IPS-18c (cell line): ENCODE measurements around the gene CACNA1F.

ENCODE experiments used
- H3K4me3 ChIP-seq: 2 replicates; pipeline ENCODE4 v1.7.0; 2013; ENCODE audit warnings: low read depth, mild to moderate bottlenecking, low read length, moderate library complexity; ENCODE audit not compliant: insufficient read depth
- H3K9me3 ChIP-seq: one replicate; pipeline ENCODE4 v1.6.1; 2013; ENCODE audit warnings: mild to moderate bottlenecking, low read length, moderate library complexity; ENCODE audit not compliant: control insufficient read depth, insufficient read depth

The CACNA1F gene

DNA sequence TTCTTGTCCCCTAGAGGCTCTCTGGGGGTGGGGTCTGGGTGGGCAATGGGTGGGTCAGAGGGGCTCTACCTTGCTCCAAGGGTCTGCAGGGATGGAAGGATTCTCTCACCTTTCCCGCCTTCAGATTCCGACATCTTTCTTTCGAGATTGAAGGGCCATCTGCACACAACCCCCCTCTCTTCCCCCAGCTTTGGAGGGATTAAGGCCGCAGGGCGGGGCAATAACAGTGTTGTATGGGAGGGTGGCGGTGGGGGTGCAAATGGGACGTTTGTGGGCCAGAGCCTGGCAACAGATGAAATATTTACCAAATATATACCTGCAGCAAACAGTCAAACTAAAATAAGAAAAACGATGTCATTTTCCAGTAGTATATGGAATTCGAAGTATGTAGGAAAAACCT lies at the start of gene CACNA1F:
Gene CACNA1F (minus strand): TSS at position 165 of the 400 bp plus-strand sequence. CDS start 31 bp downstream, at position 134.
- H3K4me3 ChIP-seq: no peak within 1 kb of the TSS
- H3K9me3 ChIP-seq: peaks cover 5% of the 10 kb centered on the region

DNA sequence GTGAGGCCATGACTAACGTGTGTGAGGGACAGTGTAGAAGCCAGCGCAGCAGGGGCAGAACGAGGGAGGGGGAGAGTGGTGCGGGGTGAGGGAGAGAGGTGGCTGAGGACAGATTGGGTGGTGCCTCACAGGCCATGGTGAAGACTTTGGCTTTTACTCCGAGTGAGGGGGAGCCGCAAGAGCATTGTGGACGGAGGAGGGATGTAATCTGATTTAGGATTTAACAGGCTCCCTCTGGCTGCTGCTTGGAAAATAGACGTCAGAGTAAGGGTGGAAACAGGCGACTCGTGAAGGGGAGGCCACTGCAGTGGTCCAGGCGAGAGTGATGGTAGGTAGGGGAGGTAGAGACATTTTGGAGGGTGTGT lies 49.5 kb upstream of the CACNA1F start:
- peaks cover 13% of the 10 kb centered on the region for H3K9me3 ChIP-seq
- no peak overlapping the region for H3K4me3 ChIP-seq

DNA sequence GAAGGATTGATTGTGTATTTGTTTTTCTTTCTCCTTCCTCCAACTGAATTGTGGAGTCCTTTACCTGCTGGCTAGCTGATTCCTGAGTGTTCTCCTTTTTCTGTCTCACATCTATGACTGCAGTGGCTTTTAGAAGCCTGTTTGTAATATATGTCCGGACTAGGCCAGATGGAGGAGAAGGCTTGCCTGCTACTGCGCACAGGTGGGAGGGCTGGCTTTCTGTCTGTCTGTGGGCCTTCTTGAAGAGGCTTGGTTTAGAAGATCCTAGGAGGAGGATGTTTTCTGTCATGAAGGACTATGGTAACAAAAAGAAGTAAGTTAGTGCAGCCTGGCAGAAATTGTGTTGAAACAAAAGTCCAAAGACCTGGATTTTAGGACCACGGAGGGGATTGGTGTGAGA lies 44.9 kb upstream of the CACNA1F start:
- peaks cover 19% of the 10 kb centered on the region for H3K9me3 ChIP-seq

DNA sequence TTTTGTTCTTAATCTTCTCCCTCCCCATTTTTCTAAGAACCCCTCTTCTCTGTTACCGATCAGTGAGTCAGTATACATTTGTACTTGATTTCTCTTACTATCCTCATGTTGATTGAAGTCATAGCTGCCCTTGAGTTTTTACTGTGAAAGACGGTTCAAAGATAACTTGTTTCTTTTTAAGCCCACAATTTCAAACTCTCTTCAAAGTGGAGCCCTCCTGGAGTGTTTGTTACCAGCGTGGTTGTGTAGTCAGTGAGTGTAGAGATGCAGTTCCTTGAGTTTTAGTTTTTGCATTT lies 44.3 kb upstream of the CACNA1F start:
- H3K4me3 ChIP-seq: no peak overlapping the region
- peaks cover 19% of the 10 kb centered on the region for H3K9me3 ChIP-seq

More for the DNA sequence above, 44.9 kb upstream of the CACNA1F start:
- no peak overlapping the region for H3K4me3 ChIP-seq

DNA sequence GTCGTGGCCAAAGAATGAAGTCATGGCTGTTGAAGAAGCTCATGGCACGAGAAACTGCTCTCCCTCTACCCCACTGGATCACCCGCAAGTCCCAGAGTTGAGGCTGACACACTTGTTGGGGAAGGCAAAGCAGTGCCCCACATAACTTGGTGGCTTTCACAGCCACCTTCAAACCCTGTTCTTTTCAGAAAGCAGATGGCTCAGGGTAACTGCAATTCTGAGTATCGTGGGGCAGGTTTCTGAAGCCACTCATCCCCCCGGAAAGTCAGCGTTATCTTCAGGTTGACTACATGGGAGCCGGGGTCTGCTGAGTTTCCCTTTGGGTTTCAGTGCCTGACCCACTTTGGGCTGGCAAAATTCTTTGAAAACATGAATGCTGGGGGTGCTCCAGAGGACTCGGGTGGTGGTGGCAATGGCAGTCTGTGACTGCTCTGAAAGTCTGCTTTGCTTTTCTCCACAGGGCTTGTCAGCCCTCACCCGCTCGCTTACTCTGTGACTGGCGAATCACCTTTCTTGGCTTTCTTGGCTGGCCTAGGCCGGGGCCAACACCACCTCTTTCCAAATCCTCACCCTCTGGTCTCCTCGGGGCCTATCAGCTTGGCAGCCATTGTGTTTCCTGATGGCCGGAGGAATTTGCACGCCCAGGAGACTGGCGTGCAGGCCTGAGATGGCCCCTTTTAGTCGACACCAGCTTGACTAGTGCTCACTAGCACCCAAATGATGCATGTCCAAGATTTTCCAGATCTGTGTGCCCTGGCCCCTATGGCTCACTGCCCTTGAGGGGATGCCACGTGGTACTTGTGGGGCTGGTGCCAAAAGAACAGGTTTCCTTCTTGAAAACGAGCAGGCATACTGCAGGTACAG lies 43.8 kb upstream of the CACNA1F start:
- Histone ChIP-seq H3K4me3 (no peak overlapping the region), H3K9me3 (peaks cover 19% of the 10 kb centered on the region)

DNA sequence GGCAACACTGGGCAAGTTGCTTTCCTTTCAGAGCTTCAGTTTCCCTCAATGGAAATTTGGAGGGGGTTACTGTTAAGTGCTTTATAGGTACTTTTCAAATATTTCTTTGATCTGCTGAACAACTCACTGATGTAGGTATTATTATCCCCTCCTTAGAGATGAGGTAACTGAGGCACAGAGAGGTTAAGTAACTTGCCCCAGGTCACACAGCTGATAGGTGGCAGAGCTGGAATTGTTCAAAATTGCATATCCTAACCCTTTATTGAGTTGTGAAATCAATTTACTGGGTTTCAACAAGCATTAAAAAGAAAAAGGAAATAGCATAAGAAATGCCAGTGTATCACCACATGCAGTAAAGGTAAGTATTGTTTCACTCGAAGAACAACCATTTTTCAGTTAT lies 43.1 kb upstream of the CACNA1F start:
- peaks cover 21% of the 10 kb centered on the region for H3K9me3 ChIP-seq
- no peak overlapping the region for H3K4me3 ChIP-seq

DNA sequence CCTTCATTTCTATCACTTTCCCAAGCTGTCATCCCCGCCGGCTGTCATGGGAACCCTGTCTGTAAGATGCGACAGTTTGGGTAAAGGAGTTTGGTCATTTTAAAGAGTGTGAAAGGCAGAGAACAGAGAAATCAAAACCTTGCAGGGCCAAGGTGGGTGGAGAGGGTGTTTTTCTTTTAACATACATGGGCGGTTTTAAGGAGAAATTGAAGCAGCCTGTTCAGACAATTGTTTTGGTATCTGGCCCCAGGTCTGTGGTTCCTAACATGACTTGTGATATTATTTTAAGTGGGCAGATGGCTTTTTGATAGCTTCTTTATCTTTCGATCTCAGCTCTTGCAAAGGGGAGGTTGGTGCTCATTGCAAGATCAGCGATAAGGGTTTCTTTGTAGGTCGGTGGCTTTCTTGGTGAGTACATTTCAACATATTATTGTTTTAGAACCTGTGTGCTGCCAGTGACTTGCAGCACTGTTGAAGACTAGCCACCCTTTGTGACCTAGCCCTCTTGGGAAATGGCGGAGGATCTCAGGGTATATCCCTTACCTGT lies 40.1 kb upstream of the CACNA1F start:
- H3K4me3 ChIP-seq: no peak overlapping the region
- peaks cover 15% of the 10 kb centered on the region for H3K9me3 ChIP-seq

DNA sequence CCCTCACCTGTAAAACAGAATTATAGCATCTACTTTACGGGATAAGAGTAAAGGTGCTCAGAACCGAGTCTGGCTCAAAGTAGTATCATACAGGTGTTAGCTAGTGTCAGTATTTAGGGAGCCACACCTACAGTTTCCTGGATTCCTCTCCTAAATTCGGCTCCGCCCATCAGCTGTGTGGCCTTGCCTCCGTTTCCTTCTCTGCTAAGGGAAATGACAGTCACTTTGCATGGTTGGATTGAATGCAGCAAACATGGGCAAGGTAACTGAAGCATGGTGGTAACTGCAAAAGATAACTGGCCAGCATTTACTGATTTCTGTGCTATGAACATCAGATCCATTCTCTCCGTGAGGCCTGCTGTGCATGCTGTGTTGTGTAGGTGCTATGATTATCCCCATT lies 39.3 kb upstream of the CACNA1F start:
- Histone ChIP-seq H3K4me3 (no peak overlapping the region), H3K9me3 (peaks cover 13% of the 10 kb centered on the region)

DNA sequence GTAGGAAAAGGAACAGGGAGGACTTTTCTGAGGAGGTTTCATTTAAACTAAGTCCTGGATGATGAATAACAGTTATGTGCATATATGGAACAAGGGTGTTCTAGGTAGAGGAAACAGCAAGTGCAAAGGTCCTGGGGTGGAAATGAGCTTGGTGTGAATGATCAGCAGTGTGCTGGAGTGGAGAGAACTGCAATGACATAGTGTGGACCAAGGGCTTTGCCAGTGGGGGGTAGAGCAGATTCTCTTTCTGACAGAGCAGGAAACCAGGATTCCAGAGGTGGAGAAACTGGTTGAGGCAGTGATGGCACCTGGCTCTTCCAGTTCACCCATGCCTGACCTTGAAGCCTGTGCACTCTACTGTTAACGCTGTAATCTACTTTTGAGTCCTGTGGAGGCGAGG lies 38.2 kb upstream of the CACNA1F start:
- no peak overlapping the region; the same call in 1 of the 2 replicates for H3K4me3 ChIP-seq
- peaks cover 8% of the 10 kb centered on the region for H3K9me3 ChIP-seq

DNA sequence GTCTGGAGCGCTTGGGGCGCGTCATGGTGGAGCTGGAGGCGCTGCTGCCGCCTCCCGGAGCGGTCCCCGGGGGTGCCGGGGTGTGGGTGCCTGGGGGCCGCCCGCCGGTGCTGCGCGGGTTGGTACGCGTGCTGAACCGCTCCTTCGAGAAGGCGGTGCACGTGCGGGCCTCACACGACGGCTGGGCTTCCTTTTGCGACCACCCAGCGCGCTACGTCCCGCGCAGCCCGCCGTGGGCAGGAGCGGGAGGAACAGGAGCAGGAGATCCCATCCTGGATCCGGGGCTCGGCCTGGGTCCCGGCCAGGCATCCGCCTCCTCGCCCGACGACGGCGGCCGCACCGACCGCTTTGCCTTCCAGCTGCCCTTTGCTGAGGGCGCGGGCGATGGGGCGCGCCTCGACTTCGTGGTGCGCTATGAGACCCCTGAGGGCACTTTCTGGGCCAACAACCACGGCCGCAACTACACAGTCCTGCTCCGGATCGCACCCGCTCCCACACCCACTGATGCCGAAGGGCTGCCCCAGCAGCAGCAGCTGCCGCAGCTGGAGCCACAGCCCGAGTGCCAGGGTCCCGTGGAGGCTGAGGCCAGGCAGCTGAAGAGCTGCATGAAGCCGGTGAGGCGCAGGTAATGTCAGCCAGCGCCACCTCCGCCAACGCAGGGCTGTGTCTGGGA lies 37.2 kb upstream of the CACNA1F start:
- H3K4me3 ChIP-seq: peak overlapping the region; percentile 77
- H3K9me3 ChIP-seq: peaks cover 6% of the 10 kb centered on the region

DNA sequence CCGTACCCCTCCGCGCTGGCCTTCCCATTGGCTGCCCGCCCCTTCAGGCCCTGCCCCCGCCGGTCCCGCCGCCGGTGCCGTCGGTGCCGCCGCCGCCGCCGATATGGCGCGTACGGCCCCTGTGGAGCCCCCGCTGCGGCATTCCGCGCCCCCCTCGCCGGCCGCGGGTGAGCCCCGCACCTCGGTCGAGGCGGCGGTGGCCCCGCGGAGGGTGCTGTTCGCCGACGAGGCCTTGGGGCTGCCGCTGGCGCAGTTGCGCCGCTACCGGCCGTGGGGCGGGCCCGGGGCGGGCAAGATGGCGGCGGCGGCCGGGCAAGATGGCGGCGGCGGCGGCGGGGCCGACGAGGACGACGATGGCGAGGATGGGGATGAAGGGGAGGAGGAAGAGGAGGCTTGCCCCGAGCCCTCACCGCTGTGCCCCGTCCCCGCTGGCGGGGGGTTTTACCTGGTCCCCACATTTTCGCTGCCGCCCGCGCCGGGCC lies 36.7 kb upstream of the CACNA1F start, which contains the start of gene PPP1R3F:
Gene PPP1R3F (plus strand): TSS at position 27 of the 482 bp plus-strand sequence. CDS start 77 bp downstream, at position 104.
- Histone ChIP-seq H3K9me3 (peaks cover 6% of the 10 kb centered on the region), H3K4me3 (peak within 1 kb of the TSS; percentile 77)

DNA sequence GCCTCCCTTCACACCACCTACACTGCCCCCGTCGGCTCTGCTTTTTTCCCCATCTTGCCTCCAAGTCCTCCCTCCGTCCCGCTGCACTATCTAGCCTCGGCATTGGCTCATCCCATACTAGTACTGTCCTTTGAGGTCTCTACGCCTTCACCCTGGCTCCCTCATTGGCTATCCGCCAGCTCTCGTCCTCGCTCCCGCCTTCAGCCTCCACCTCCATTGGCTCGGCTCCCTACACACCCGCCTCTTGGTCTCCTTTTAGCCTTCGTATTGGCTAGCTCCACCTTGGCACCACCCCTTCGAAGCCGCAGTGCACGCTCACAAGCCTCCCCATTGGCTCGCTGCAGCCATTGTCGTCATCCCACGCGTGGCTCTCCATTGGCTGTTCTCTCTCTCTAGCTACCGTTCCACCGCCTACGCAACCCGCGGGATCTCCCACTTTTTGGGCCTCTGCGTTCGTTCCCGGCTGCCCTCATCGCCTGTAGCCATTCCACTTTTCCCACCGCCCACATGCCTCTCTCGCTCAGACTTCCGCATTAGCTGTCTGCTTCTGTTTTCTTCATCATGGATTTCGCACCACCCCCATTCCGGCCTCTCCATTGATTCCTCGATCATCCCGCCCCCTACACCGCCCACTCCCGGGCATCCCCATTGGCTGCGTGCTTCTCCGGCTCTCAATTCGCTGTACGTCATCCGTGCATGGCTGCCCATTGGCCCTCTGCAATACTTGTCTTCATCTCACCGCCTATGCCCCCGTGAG lies 36.0 kb upstream of the CACNA1F start:
- Histone ChIP-seq H3K4me3 (peak overlapping the region; percentile 77), H3K9me3 (peaks cover 6% of the 10 kb centered on the region)

DNA sequence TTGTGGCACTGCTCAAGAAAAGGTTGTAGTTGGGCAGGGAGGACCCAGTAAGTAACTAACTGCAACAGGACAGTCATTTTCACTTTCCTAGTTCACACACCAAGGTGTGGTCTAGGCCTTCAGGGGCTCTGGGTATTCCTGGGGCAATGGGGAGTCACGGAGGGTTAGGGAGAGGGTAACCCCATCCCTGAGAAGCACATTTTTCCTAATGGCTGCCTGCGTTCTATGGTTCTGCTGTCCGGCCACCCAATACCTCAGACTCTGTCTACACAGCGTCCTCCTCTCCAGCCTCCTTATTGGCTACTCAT lies 35.5 kb upstream of the CACNA1F start:
- peaks cover 5% of the 10 kb centered on the region for H3K9me3 ChIP-seq
- peak overlapping the region; percentile 46 for H3K4me3 ChIP-seq

DNA sequence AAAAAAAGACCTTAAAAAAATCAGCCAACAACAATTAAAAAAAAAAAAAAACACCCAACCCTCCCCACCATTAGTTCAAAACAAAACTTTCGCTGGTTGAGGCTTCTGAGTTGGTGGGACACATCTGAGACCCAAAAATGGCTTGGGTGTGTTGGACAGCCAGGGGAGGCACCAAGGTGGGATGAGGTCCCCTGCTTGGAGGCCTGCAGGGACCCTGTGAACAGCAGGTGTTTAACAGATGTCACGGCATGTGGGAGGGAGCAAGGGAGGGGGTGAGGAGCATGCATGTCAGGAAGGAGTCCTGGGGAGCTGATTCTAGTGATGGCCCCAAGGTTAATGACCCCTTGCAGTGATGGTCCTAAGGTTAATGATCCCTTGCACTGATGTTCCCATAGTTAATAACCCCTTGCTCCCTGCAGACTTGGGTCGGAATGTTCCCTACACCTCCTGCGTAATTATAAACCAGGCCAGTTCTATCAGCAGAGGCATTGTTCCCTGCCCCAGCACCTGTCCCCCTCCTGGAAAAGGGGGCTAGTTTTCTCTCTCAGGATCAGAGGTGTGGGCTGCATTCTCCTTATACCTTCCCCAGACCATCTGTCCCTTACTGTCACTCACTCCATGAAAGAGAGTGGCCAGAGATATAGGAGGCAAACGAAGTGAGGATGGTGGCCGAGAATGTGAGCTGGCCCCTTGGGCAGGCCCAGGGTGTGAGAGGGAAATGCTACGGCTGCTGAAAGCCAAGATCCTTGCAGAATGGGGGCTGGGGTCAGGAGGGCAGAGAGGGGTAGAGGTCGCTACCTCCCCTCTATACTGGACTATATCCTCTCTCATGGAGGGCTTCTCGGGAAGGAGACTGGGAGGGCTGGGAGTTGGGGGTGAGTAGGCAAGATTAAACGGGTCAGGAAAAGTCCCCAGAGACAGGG lies 33.6 kb upstream of the CACNA1F start:
- Histone ChIP-seq H3K9me3 (peaks cover 5% of the 10 kb centered on the region), H3K4me3 (no peak overlapping the region)

DNA sequence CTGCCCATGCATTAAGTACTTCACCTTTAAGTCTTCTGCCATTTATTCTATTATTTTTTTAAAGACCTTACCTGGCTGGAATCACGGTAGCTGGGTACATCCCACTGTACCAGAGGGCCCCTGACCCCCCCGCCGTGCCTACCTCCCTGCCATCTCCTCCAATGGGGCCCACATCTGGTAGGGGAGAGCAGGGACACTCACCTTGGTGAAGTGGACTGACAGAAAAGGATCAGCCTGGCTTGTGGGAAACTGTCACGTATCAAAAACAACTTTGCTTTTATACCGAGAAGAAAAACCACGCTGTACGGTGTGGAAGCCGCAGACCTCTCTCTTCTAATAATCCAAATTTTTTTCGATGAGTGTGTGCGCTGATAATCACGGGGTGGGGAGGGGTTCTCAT lies 31.3 kb upstream of the CACNA1F start, which contains the start of gene FOXP3:
Gene FOXP3 (minus strand): TSS at position 251 of the 400 bp plus-strand sequence. CDS start 6,205 bp downstream, outside the sequence.
- no peak within 1 kb of the TSS for H3K4me3 ChIP-seq
- peaks cover 6% of the 10 kb centered on the region for H3K9me3 ChIP-seq

DNA sequence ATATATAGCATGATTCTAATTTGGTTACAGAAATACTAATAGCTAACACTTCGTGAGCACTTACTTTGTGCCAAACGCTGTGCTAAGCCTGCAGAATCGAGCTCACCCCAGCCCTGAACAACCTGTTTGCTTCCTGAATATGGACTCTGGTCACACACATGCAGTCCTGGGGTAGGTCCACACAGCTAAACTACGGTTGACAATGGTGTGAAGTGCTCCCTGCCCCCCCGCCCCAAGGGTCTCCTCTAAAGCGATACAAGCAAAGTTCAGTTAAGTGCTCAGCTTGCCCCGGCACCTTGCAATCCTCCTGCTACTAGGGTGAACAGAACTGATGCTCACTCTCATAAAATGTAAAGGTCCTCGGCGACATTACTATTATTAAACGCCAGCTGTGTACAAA lies 30.5 kb upstream of the CACNA1F start:
- peaks cover 8% of the 10 kb centered on the region for H3K9me3 ChIP-seq

More for the DNA sequence above, 30.5 kb upstream of the CACNA1F start:
- H3K4me3 ChIP-seq: no peak overlapping the region
